IMR-90 (cell line): ENCODE results near the gene THADA. TPM values are rescaled to one million over a fixed set of nuclear protein-coding genes. Genes with fewer than 3 reads are reported as not detected.

Experiments
- ATAC-seq: fragments of 200-7000 bp; cut with Tn5 transposase; 2 replicates; pipeline ENCODE4 v1.9.1; 2020; ENCODE audit warnings: low read depth, mild to moderate bottlenecking, moderate library complexity
- BruUV-seq: library from RNA; stranded (reverse); fragments of 400-500 nt; replicated peaks from 2 replicates; lab custom pipeline; 2021; lab: Mats Ljungman, UMichigan
- CTCF ChIA-PET: fragments of 300-600 bp; formaldehyde crosslinking; extraction: SDS; loops from one replicate; lab custom pipeline; 2021; ENCODE audit warnings: antibody characterized with exemption; lab: Yijun Ruan, JAX
- POLR2A ChIA-PET: fragments of 300-600 bp; sonication (Branson Sonifier 250); formaldehyde crosslinking; loops from one replicate; lab custom pipeline; 2022; ENCODE audit warnings: antibody characterized with exemption; ENCODE audit not compliant: unreplicated experiment; lab: Charles Lee
- DNase-seq: peaks from one replicate; pipeline ENCODE4 v3.0.0; 2013
- H2AFZ ChIP-seq: replicated peaks from 2 replicates; pipeline ENCODE3; 2013; ENCODE audit warnings: low read length, mild to moderate bottlenecking; ENCODE audit not compliant: poor library complexity
- H2AK5ac ChIP-seq: 2 replicates; pipeline ENCODE4 v1.6.1; 2013; ENCODE audit warnings: low read depth, low read length, inconsistent platforms
- H2AK9ac ChIP-seq: replicated peaks from 2 replicates; pipeline ENCODE3; 2013; ENCODE audit warnings: mild to moderate bottlenecking, low read depth, low read length, moderate library complexity; ENCODE audit not compliant: poor library complexity
- H2BK120ac ChIP-seq: 2 replicates; pipeline ENCODE4 v1.6.1; 2013; ENCODE audit warnings: low read depth, low read length, inconsistent platforms
- H2BK15ac ChIP-seq: 3 replicates; pipeline ENCODE4 v1.6.1; 2013; ENCODE audit warnings: low read depth, low read length, inconsistent platforms
- H2BK20ac ChIP-seq: 2 replicates; pipeline ENCODE4 v1.6.1; 2013; ENCODE audit warnings: low read depth, mild to moderate bottlenecking, inconsistent platforms, low read length, moderate library complexity
- H2BK5ac ChIP-seq: 2 replicates; pipeline ENCODE4 v1.6.1; 2013; ENCODE audit warnings: mild to moderate bottlenecking, low read depth, low read length, inconsistent platforms; ENCODE audit not compliant: poor library complexity, severe bottlenecking
- H3K14ac ChIP-seq: replicated peaks from 2 replicates; pipeline ENCODE4 v1.6.1; 2013; ENCODE audit warnings: low read depth, low read length, inconsistent platforms
- H3K18ac ChIP-seq: 2 replicates; pipeline ENCODE4 v1.6.1; 2013; ENCODE audit warnings: low read depth, low read length, control low read depth
- H3K23ac ChIP-seq: 2 replicates; pipeline ENCODE4 v1.6.1; 2013; ENCODE audit warnings: low read depth, low read length, inconsistent platforms
- H3K27ac ChIP-seq: 2 replicates; pipeline ENCODE4 v1.5.1; 2013; ENCODE audit warnings: mild to moderate bottlenecking, control low read depth, low read length; ENCODE audit not compliant: insufficient read depth
- H3K27me3 ChIP-seq: 2 replicates; pipeline ENCODE4 v1.6.1; 2013; ENCODE audit warnings: low read length; ENCODE audit not compliant: control insufficient read depth, insufficient read depth
- H3K36me3 ChIP-seq: 2 replicates; pipeline ENCODE4 v1.6.1; 2013; ENCODE audit warnings: low read length, mixed read lengths; ENCODE audit not compliant: control insufficient read depth, insufficient read depth
- H3K4ac ChIP-seq: 2 replicates; pipeline ENCODE4 v1.6.1; 2013; ENCODE audit warnings: low read depth, low read length, inconsistent platforms
- H3K4me1 ChIP-seq: 2 replicates; pipeline ENCODE4 v1.6.1; 2013; ENCODE audit warnings: low read length, mixed read lengths; ENCODE audit not compliant: control insufficient read depth, insufficient read depth
- H3K4me2 ChIP-seq: 2 replicates; pipeline ENCODE4 v1.6.1; 2013; ENCODE audit warnings: low read depth, mild to moderate bottlenecking, control low read depth, low read length, moderate library complexity
- H3K4me3 ChIP-seq: 2 replicates; pipeline ENCODE4 v1.5.1; 2013; ENCODE audit warnings: low read depth, mild to moderate bottlenecking, control low read depth, low read length, moderate library complexity; ENCODE audit not compliant: insufficient read depth
- H3K56ac ChIP-seq: 2 replicates; pipeline ENCODE4 v1.6.1; 2013; ENCODE audit warnings: low read length, inconsistent platforms; ENCODE audit not compliant: insufficient read depth; ENCODE audit errors: extremely low read depth
- H3K79me1 ChIP-seq, 2 experiments: 2 replicates each; pipeline ENCODE4 v1.6.1; 2013; ENCODE audit warnings: low read length in 2 of 2, inconsistent platforms in 1 of 2, low read depth in 1 of 2
- H3K9ac ChIP-seq: 2 replicates; pipeline ENCODE4 v1.6.1; 2013; ENCODE audit warnings: low read depth, low read length, control low read depth
- H3K9me1 ChIP-seq: 2 replicates; pipeline ENCODE4 v1.6.1; 2013; ENCODE audit warnings: low read length, inconsistent platforms; ENCODE audit not compliant: insufficient read depth
- H3K9me3 ChIP-seq: 2 replicates; pipeline ENCODE4 v1.6.1; 2013; ENCODE audit warnings: low read length; ENCODE audit not compliant: control insufficient read depth, insufficient read depth
- H4K20me1 ChIP-seq: 2 replicates; pipeline ENCODE4 v1.6.1; 2013; ENCODE audit warnings: low read length, inconsistent platforms; ENCODE audit not compliant: insufficient read depth
- H4K5ac ChIP-seq: 2 replicates; pipeline ENCODE4 v1.6.1; 2013; ENCODE audit warnings: mild to moderate bottlenecking, low read depth, low read length, control low read depth
- H4K8ac ChIP-seq, 2 experiments: 2 replicates each; pipeline ENCODE4 v1.6.1; 2013; ENCODE audit warnings: low read depth in 2 of 2, low read length in 2 of 2, control low read depth in 1 of 2, inconsistent platforms in 1 of 2
- H4K91ac ChIP-seq: 2 replicates; pipeline ENCODE4 v1.6.1; 2013; ENCODE audit warnings: low read depth, low read length, inconsistent platforms; ENCODE audit not compliant: insufficient read depth
- CEBPB ChIP-seq: IDR thresholded peaks from 2 replicates; pipeline ENCODE4 v1.6.1; 2012; ENCODE audit warnings: low read depth, low read length, improper control_type of control experiment
- MXI1 ChIP-seq: IDR thresholded peaks from 2 replicates; pipeline ENCODE4 v1.6.1; 2012; ENCODE audit warnings: low read depth, mild to moderate bottlenecking, low read length, moderate library complexity, borderline replicate concordance
- POLR2A ChIP-seq: IDR thresholded peaks from 2 replicates; pipeline ENCODE4 v1.6.1; 2012; ENCODE audit warnings: mild to moderate bottlenecking, low read depth, low read length
- RAD21 ChIP-seq: IDR thresholded peaks from 2 replicates; pipeline ENCODE4 v1.6.1; 2012; ENCODE audit warnings: low read length, improper control_type of control experiment
- RFX5 ChIP-seq: IDR thresholded peaks from 2 replicates; pipeline ENCODE4 v1.8.0; 2012; ENCODE audit warnings: low read depth, mild to moderate bottlenecking, low read length, moderate library complexity
- SMC3 ChIP-seq: fragments of 150-350 bp; IDR thresholded peaks from 2 replicates; pipeline ENCODE4 v1.6.1; 2016; ENCODE audit warnings: low read depth, mild to moderate bottlenecking, antibody characterized with exemption, low read length, moderate library complexity
- WGBS, 2 experiments: methylation state at CpG; one replicate each; pipeline versions ENCODE4 v1.1.5 to v1.1.7; 2013; ENCODE audit warnings: missing lambda C conversion rate in 2 of 2; ENCODE audit not compliant: insufficient read length in 1 of 2; ENCODE audit errors: extremely low coverage in 2 of 2; 5-methylcytosine and 5-hydroxymethylcytosine counted together
- dilution Hi-C: fragments of 300-500 bp; cut with HindIII; formaldehyde crosslinking; loops from one replicate; pipeline ENCODE4 v1.14.3; 2018; ENCODE audit warnings: low sequenced_read_pairs; ENCODE audit not compliant: unreplicated experiment
- in situ Hi-C: fragments of 300-500 bp; cut with MboI; formaldehyde crosslinking; loops from 3 replicates; pipeline ENCODE4 v1.14.3; 2019; ENCODE audit warnings: low sequenced_read_pairs, inconsistent platforms, mixed read lengths
- intact Hi-C: fragments of 100-400 bp; cut with micrococcal nuclease; formaldehyde crosslinking; loops from 2 replicates; pipeline ENCODE4 v1.10.0; 2022
- polyA plus RNA-seq, 3 experiments: library from polyadenylated mRNA; depleted of rRNA; stranded (reverse); fragments of >200 nt; gene quantifications; 2 replicates each; pipeline ENCODE4 v1.2.3, GENCODE V29; 2012; ENCODE audit warnings: low replicate concordance in 1 of 3
- total RNA-seq: library from RNA; depleted of rRNA; stranded (reverse); fragments of >200 nt; gene quantifications from 2 replicates; pipeline ENCODE4 v1.2.3, GENCODE V29; 2012

Gene THADA
- total and polyA plus RNA-seq, 2 of the 4 experiments (the other 2 are of a cell fraction) = 10.5 to 21.3 TPM

GRCh38 chr2:43278564-43279220 lies 317.1 kb downstream of the THADA start:
- H2AK5ac ChIP-seq = no peak overlapping the region
- ChIA-PET POLR2A (no interaction called here), CTCF (no interaction called here)
- TF ChIP-seq CEBPB (no peak), RAD21 (no peak), RFX5 (no peak), MXI1 (no peak), SMC3 (no peak), POLR2A (no peak)
- no peak overlapping the region for H2BK15ac ChIP-seq
- H3K9me1 ChIP-seq = peaks cover 3% of the 10 kb centered on the region; the same call in 1 of the 2 replicates
- DNase-seq (no peak), ATAC-seq (no peak)
- in situ Hi-C loops (no loop called here), dilution Hi-C loops (no loop called here), intact Hi-C loops (no loop called here)
- H3K79me1 ChIP-seq = no peaks in the 10 kb centered on the region
- no peak overlapping the region for H3K9ac ChIP-seq
- no peak overlapping the region for H3K4me2 ChIP-seq
- 87% methylated on average over 8 of the region's 10 CpGs; no CpG with 5 or more reads in 1 of the 2 experiments for WGBS, 2 experiments
- peaks cover 12% of the 10 kb centered on the region; the same call in 1 of the 2 replicates for H3K4me1 ChIP-seq
- H4K5ac ChIP-seq = no peak overlapping the region
- no peak overlapping the region for H2BK5ac ChIP-seq
- H3K4ac ChIP-seq = no peak overlapping the region
- no peak overlapping the region for H3K23ac ChIP-seq
- no peaks in the 10 kb centered on the region; the same call in 1 of the 2 replicates for H3K36me3 ChIP-seq
- no peak overlapping the region for H3K56ac ChIP-seq
- H4K20me1 ChIP-seq = no peaks in the 10 kb centered on the region
- BruUV-seq = no TSS peak
- no peak overlapping the region for H3K4me3 ChIP-seq
- H2AFZ ChIP-seq = no peak overlapping the region
- H3K14ac ChIP-seq = no peak overlapping the region
- H3K27ac ChIP-seq = no peak overlapping the region
- peak overlapping the region; percentile 42 for H2AK9ac ChIP-seq
- no peak overlapping the region for H2BK120ac ChIP-seq
- H4K8ac ChIP-seq = no peak overlapping the region
- no peaks in the 10 kb centered on the region for H3K27me3 ChIP-seq
- no peak overlapping the region for H3K18ac ChIP-seq
- H2BK20ac ChIP-seq = no peak overlapping the region
- no peaks in the 10 kb centered on the region for H3K9me3 ChIP-seq
- H4K91ac ChIP-seq = no peak overlapping the region
